ENCODE results near the gene KCNJ14.
"Not testable (repeated sequence)": the region's sequence is repeated elsewhere in the genome, so short reads cannot be mapped to it uniquely, and the experiment has no call there.

The KCNJ14 gene

GRCh38 chr19:48473161-48473966 is 18.0 kb downstream of the KCNJ14 start:
- DNase-seq: no peak

DNA sequence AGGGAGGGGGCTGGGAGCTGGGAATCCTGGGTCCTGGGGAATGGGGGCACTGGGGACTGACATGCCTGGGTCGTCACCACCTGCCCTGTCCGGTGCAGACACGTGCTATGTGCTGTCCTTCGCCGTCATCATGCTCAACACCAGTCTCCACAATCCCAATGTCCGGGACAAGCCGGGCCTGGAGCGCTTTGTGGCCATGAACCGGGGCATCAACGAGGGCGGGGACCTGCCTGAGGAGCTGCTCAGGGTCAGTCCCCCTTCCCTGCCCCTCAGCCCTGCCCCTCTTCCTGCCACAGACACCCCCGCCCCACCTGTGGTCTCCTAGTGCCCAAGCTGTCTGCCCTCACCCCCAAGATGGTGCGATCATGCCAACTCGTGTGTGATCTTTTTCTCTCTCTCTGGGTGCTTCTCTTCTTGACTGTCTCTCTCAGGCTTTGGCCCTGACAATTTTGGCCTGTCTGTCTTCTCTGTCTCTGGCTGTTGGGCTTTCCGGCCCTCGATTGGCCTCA is 18.8 kb downstream of the KCNJ14 start:
- DNase-seq: no peak

DNA sequence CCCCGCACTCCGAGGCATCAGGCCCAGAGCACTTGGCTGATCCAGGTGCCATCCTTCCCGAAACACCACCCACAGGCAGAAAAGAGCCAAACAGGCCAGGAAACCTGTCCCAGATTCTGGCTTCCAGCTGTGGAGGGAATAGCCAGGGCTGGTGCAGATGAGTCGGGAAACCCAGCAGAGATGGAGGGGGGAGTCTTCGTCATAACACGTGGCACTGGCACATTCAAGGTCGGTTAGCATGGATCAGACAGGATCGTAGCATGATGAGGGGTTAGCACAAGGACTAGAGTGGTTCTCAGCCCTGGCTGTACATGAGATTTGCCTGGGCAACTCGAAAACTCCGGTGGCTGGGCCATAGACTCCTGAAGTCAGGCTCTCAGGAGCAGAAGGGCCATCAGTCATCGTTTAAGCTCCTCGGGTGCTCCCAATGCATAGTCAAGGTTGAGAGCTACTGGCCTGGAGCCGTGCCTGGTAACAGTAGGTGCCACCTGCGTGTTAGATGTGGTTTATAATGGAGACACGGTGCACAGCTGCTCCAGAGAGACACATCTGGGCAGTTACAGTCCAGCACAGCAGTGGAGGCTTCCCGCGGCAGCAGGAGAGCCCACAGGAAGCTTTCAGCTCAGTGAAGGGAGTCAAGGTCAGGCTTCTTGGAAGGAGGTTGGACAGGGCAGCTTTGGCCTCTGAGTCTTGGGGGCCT is 20.1 kb downstream of the KCNJ14 start:
- no peak for DNase-seq

- no peak for DNase-seq
Observed at GRCh38 chr19:48476176-48476575, 20.8 kb downstream of the KCNJ14 start.

GRCh38 chr19:48477067-48477685 is 21.8 kb downstream of the KCNJ14 start:
- DNase-seq: no peak

DNA sequence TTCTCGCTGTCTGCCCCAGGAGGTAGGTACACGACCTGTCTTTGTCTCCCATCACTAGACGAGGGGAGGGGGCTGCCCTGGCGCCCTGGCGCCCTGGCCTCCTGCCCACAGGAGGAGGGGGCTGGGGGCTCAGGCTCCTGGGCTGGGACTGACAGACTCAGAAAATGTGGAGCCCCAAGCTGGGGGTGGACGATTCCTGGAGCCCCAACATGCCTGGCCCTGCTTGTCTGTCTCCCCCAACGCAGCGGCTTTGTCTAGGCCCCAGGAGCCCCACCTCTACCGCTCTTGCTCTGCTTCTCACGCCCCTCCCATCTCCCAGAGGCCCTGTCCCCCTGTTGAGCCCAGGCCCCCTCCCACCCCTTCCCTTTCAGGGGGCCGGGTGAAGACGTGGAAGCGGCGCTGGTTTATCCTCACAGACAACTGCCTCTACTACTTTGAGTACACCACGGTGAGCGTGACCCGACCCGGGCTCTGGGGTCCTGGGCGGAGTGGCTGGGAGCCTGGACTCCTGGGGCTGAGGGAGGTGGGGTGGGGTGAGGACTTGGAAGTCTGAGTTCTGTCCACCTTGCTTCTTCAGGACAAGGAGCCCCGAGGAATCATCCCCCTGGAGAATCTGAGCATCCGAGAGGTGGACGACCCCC is 22.4 kb downstream of the KCNJ14 start:
- no peak for DNase-seq

GRCh38 chr19:48478339-48479256 is 23.2 kb downstream of the KCNJ14 start:
- DNase-seq: no peak

DNA sequence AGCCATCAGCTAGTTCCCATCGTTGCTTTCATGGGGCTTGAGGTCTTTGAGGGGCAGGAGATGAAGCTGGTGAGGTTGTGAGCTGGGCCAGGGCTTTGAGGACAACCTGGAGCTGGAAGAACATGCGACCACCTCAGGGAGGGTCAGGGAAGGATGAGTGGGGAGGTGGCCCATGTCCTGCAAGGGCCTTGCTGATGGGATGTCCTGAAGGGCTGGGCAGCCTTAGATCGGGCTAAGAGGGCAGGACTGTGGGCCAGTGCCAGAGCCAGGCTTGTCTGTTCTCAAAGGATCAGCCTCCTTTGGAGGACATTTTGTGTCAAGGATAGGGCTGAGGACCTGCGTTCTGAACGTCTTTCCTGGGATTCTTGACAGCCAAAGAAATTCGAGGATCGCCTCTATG is 24.3 kb downstream of the KCNJ14 start:
- DNase-seq: no peak

DNA sequence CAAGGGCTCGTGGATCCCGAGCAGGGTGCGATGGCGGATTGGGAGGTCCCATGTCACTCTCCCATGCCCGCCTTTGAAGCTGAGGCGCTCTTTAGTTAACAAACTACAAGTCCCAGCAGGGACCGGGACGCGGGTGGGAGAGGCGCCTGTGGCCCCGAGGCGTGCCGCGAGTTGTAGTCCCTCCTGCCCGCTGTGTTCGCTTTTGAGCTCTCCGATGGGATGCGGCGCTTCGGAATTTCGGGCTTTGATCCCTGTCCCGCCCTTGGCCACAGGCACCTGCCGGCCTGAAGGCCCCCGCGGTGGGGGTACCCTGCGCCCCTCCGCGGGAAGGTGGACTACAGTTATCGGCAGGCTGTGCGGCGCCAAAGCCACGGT is 24.8 kb downstream of the KCNJ14 start:
- DNase-seq: peak; percentile 39 to 49

DNA sequence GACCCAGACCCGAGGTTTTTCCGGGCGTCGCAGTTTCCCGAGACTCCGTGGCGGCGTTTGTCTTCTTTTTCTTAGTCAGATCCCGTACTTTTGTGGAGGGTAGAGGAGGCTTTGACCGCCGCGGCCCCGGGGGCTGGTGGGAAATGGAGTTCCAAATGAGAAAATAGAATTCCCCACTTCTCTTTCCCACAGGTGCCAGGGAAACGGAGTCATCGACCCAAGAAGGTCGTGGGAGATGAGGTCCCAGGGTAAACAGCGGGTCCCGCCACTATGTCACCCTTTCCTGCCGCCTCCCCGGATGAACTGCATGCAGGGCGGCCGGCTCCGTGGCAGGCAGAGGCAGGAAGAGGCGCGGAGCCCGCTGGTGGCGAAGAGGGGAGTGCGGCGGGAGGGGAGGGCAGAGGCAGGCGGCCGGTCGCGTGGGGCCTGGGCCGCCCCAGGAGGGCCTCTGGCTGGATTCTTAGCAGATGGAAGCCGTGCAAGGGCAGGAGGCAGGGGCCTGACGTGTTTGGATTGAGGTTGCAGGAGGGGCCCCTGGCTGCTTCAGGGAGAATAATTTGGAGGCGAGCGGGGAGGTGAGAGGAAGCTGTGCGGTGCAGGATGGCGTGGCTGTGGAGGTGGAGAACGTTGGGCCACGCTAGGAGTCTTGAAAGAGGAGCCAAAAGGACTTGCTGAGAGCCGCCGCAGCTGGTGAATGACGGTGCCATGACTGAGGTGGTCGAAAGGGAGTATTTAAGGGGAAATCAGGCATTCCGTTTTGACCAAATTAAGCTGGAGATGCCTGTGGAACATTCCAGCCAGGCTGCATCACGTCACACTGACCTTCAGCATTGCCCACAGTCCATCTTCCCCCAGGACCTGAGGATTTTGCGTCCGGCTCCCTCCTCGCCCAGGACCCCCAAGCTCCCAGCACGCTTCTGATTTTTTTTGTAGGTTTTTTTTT is 25.5 kb downstream of the KCNJ14 start:
- peak; percentile 68 to 74 for DNase-seq

- DNase-seq: no peak
Observed at GRCh38 chr19:48481846-48482639, 26.7 kb downstream of the KCNJ14 start.

DNA sequence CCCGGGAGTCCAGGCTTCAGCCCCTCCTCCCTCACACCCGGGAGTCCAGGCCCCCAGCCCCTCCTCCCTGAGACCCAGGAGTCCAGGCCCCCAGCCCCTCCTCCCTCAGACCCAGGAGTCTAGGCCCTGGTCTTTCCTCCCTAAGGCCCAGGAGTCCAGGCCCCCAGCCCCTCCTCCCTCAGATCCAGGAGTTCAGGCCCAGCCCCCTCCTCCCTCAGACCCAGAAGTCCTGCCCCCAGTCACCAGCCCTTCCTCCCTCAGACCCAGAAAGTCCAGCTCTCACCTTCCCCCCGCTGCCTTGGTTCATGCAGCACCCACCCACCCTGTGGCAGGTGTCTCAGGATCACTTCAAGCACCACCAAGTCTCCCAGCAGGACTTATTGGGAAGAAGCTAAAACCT is 27.9 kb downstream of the KCNJ14 start:
- DNase-seq: no peak

DNA sequence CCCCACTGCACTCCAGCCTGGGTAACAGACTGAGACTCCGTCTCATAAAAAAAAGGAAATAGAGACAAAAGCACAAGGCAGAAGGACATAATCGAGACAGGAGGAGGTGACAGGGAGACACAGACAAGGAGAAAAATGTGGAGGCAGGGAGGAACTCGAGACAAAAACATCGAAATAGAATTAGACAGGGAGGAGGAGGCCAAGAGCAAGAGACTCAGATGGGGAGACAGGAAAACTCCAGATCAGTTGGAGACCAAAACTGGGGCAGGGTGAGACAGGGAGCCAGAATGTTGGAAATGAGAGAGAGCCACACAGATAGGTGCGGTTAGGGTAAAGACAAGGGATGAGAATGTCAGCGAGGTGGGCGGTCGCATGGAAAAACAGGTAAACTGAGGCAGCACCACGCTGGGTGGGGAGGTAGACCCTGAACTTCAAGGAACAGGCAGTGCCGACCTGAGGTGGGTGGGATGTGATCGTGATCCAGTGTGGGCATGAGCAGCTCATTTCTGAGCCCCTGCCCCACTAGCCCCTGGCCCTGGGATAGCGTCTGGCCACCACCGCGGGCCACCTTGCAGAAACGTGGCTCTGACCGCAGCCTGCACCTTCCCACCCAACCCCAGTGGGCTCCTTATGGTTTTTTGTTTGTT is 29.0 kb downstream of the KCNJ14 start:
- no peak for DNase-seq

DNA sequence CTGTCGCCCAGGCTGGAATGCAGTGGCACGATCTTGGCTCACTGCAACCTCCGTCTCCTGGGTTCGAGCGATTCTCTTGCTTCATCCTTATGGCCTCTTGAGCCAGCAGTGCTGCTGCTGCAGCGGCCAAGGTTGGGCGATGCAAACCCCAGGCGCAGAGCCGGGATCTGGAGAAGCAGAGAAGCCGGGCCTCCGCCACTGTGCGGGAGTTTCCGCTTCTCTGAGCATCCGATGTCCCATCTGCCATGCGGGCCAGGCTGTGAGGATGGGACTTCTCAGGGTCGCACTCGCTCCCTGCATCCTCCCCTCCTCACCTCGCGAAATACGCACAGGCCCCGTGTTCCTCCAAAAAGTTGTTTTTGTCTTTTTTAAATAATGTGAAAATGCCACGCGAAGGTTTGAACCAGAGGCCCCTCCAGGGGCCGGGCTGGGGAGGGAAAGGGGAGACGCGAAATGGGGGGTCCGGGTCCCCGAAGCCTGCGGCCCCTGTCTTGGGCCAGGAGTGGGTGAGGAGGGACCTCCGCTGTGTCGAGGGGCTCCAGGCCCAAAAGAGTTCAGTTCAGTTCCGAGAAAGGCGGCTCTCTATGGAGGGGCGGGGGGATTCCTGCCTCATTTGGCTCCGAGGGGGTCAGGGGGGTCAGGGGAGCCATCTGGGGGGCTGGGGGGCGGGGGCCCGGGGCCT is 29.7 kb downstream of the KCNJ14 start:
- DNase-seq: no peak

DNA sequence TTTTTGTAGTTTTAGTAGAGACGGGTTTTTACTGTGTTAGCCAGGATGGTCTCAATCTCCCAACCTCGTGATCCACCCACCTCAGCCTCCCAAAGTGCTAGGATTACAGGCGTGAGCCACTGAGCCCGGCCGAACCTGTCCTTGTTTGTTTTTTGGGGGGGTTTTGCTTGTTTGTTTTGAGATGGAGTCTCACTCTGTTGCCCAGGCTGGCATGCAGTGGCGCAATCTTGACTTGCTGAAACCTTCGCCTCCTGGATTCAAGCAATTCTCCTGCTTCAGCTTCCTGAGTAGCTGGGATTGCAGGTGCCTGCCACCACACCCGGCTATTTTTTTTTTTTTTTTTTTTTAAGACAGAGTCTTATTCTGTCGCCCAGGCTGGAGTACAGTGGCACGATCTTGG is 31.3 kb downstream of the KCNJ14 start:
- DNase-seq: not testable (repeated sequence)

DNA sequence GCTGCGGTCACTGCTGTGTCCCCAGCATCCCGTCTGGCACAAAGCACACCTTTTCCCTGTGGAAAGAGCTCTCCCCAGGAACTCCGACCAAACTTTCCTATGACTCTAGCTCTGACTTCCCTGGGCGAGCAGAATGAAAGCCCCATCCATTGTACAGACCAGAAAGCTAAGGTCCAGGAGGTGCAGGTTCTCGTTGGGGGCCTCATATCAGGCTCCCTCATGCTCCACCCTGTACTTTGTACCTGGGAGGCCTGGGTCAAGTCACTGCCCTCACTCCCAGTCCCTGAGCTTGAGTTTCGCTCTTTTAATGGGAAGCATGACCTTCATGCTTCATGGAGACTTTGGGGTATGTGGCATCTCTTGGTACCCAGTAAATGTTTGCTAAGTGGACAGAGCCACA is 32.2 kb downstream of the KCNJ14 start:
- DNase-seq: no peak

DNA sequence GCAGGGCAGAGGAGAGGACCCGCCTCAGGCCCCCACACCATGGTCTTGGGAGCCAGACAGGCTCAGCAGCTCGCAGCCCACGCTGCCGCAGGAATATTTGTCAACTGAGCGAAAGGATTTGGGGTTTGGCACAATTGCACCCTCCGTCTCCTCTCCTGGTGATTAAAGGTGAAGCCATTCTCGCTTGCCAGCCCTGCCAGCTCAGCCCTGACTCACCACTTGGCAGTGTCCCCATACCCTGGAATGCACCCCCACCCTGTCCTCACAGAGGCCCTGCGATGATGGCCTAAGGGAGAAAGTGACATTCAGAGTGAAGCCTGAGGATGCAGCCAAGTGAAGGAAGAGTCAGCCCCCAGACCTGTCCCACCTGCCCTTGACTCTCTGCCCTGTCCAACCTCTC is 32.6 kb downstream of the KCNJ14 start:
- DNase-seq: no peak

DNA sequence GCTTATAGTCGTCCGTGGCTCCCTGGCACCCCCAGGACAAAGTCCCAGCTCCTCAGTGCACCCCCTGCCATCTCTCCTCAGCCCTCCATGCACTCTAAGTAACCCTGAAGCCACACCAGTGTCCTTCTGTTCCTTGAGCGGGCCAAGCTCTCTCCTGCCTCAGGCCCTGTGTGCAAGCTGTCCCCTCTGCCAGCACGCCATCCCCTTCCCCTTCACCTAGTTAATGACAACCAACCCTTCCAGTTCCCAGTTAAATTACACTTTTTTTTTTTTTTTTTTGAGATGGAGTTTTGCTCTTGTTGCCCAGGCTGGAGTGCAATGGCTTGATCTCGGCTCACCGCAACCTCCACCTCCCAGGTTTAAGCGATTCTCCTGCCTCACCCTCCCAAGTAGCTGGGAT is 33.1 kb downstream of the KCNJ14 start:
- not testable (repeated sequence) for DNase-seq

- peak; percentile 90 to 92 for DNase-seq
Observed at GRCh38 chr19:48489608-48490216, 34.3 kb downstream of the KCNJ14 start.

Measured in activated T-cell treated with anti-CD3 and anti-CD28 coated beads, Interleukin-2, amount 50 U/mL, for 48 hours (primary cell).